GM12878 (cell line): ENCODE data around the gene KRTAP20-1.

ENCODE experiments used
- CBX5 ChIP-seq: sonication (generic); IDR thresholded peaks from 2 replicates; pipeline ENCODE4 v1.6.1; 2016; ENCODE audit warnings: low read depth, moderate library complexity, mild to moderate bottlenecking, inconsistent platforms
- CTCF ChIP-seq, 3 experiments: IDR thresholded peaks in 2 of 3; conservative IDR thresholded peaks in 1 of 3; 2 replicates each; pipeline ENCODE4 v1.5.1; 2011; ENCODE audit warnings: low read depth in 3 of 3, low read length in 3 of 3, mild to moderate bottlenecking in 3 of 3, control low read depth in 2 of 3, moderate library complexity in 2 of 3, inconsistent platforms in 1 of 3, mixed read lengths in 1 of 3; ENCODE audit not compliant: control insufficient read depth in 2 of 3, insufficient read depth in 1 of 3; ENCODE audit errors: extremely low read depth in 1 of 3
- NFYA ChIP-seq: IDR thresholded peaks from 2 replicates; pipeline ENCODE4 v1.6.1; 2011; ENCODE audit warnings: low read depth, mild to moderate bottlenecking, low read length, improper control_type of control experiment, borderline replicate concordance
- POLR2AphosphoS5 ChIP-seq: IDR thresholded peaks from 2 replicates; pipeline ENCODE4 v1.6.1; 2011; ENCODE audit warnings: mild to moderate bottlenecking, low read length, inconsistent platforms

GRCh38 chr21:30577766-30578165, 38.5 kb upstream of the KRTAP20-1 start:
- TF ChIP-seq CBX5 (no peak), NFYA (no peak), POLR2AphosphoS5 (no peak), CTCF (IDR thresholded peaks at IDR 0.05 in 2 of 3, conservative IDR thresholded peaks at IDR 0.05 in 1 of 3; ENCODE audit: control insufficient read depth in 2 of 3, extremely low read depth in 1 of 3, insufficient read depth in 1 of 3, low read depth in 3 of 3, low read length in 3 of 3) (no peak)
